Right lobe of liver (tissue), 4 donors: Measurements from ENCODE around the gene RAB34.

Experiments used
- CTCF ChIP-seq, 4 donors: fragments of 200-600 bp in 3 of 4; fragments of 450-650 bp in 1 of 4; IDR thresholded peaks; one replicate each; pipeline versions ENCODE4 v1.5.1 to v1.8.0; 2016 to 2022; ENCODE audit warnings: antibody characterized with exemption in 4 of 4, mild to moderate bottlenecking in 2 of 4
- POLR2A ChIP-seq: fragments of 450-650 bp; IDR thresholded peaks from one replicate; pipeline ENCODE4 v1.6.1; 2017; ENCODE audit warnings: antibody characterized with exemption, mild to moderate bottlenecking
- donor health status: DM: no; HTN: no; CAD: no.
- donor health status: DM: no; HTN: no; CAD: no.
- donor health status: DM: no; HTN: yes; CAD: no.

- TF ChIP-seq CTCF (IDR thresholded peaks at IDR 0.05) (no peak), POLR2A (no peak)
Observed at GRCh38 chr17:28738680-28739384, 21.2 kb upstream of the RAB34 start.
